NCI-H2196 treated with DMSO at 0.1 percent for 48 hours (cell line): Measurements from ENCODE around the gene CRTC3.
"Not testable (repeated sequence)": the region's sequence is repeated elsewhere in the genome, so short reads cannot be mapped to it uniquely, and the experiment has no call there.

Experiments
- DNase-seq: peaks from one replicate; lab custom pipeline; 2025; ENCODE audit not compliant: unreplicated experiment; lab: John Stamatoyannopoulos, UW

Gene CRTC3

GRCh38 chr15:90667073-90667754 lies 137.5 kb downstream of the CRTC3 start:
- DNase-seq: no peak

GRCh38 chr15:90667755-90668345 lies 138.1 kb downstream of the CRTC3 start:
- DNase-seq: not testable (repeated sequence)

- DNase-seq: not testable (repeated sequence)
These were observed 140.9 kb downstream of the CRTC3 start for GRCh38 chr15:90670631-90671030.

- DNase-seq: no peak
These were observed 141.5 kb downstream of the CRTC3 start for GRCh38 chr15:90671216-90671615.

DNA sequence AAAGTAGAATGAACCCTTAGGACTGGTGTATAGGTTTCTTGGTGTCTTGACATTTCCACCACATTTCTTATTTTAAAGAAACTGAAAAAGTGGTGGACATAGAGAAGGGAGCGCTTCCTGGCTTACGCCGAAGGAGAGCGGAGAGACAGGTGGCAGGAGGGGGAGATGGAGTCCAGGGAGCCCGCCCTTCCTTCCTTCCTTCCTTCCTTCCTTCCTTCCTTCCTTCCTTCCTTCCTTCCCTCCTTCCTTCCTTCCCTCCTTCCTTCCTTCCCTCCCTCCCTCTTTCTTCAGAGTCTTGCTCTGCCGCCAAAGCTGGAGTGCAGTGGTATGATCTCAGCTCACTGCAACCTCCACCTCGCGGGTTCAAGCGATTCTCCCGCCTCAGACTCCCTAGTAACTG lies 143.6 kb downstream of the CRTC3 start:
- DNase-seq: not testable (repeated sequence)

DNA sequence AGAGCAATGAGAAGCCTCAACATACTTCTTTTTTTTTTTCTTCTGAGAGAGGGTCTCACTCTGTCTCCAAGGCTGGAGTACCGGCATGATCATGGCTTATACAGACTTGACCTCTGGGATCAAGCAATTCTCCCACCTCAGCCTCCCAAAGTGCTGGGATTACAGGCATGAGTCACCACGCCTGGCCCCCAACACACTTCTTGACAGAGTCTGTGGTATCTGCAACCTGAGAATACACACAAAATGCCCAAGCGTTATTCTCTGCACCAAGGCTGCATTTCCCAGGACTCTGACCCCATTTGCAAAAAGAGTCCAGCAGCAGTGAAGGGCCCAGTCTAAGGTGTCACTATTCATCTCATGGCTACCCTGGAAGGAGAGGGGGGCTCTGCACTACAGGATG lies 144.8 kb downstream of the CRTC3 start:
- DNase-seq: no peak

DNA sequence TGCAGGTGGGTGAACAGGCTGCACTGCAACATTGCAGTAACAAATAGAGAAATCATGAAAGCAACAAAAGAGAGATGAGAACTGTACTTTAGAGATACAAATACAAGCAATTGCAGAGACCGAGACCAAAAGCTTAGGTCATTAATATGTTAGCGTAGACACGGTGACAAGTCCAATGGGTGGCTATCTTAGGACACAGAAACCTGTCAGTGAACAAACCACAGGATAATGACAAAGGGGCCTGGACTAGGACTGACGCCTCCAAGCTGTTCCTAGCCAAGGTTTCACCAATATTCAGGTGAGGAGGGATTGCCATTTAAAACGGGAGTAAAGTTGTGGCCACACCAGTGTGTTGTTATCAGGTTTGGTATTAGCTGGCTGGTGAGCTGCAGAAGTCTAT lies 145.7 kb downstream of the CRTC3 start:
- no peak for DNase-seq

- no peak for DNase-seq
These were observed 148.4 kb downstream of the CRTC3 start for GRCh38 chr15:90677807-90678790.

GRCh38 chr15:90679959-90680358 lies 150.2 kb downstream of the CRTC3 start:
- DNase-seq: no peak

DNA sequence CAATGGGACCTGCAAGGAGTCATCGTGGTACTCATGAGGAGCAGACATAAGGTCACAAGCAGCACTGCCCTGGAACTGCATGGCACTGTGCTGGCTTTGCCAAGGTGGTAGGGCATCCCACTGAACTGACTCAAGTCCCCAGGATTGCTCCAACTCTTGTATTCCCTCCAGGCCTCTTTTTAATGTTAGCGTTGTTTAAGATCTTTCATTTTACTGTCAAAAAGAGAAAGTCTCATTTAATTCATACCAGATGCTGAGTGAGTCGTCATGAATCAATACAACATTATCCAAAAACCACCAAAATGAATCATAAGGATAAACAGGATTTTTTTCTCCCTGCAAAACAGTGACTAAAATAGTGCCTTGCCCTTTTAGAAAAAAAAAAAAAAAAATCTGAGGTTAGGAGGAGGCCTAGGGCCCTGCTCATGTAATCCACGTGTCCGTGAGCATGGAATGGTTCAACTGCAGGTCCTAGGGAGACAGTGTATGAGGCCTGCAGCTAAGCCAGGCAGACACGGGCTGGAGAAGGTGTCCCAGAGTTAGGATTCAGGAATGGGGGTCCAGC lies 150.7 kb downstream of the CRTC3 start:
- no peak for DNase-seq

GRCh38 chr15:90681056-90681455 lies 151.3 kb downstream of the CRTC3 start:
- DNase-seq: no peak

GRCh38 chr15:90681480-90681879 lies 151.8 kb downstream of the CRTC3 start:
- no peak for DNase-seq

GRCh38 chr15:90683371-90683770 lies 153.6 kb downstream of the CRTC3 start:
- no peak for DNase-seq

DNA sequence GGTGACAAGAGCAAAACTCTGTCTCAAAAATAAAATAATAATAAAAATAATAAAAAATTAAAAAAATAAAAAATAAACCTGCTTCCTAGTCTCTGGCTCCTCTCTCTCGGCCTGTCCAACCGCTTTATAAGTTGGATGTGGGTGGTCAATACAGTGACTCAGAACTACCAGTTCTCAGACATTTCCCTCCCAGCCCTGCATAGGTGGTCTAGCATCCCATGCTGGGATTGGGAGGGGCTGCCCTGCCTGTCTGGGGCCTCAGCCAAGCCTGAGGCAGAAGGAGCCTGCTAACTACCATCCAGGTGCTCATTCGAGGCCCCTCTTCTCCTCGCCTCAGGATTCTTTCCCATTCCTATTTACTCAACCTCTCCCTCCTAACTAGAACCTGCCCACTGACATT lies 154.2 kb downstream of the CRTC3 start:
- DNase-seq: no peak

DNA sequence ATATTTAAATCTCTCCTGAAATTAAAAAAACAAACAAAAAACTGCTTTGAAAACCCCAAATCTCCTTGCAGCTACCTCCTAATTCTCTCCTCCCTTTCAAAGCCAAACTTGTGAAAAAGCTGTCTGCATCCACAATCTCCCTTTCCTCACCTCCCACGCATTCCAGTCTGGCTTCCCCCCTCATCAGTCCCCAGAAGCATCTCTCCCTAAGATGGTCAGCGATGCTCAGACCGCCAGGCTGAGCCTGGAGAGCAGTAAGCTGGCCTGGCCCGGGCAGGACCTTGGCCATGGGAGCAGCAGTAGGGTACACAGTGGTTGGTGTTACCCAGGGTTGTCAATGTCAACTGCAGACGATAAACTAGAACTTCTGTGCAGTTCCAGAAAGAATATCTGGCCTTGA lies 154.6 kb downstream of the CRTC3 start:
- no peak for DNase-seq

DNA sequence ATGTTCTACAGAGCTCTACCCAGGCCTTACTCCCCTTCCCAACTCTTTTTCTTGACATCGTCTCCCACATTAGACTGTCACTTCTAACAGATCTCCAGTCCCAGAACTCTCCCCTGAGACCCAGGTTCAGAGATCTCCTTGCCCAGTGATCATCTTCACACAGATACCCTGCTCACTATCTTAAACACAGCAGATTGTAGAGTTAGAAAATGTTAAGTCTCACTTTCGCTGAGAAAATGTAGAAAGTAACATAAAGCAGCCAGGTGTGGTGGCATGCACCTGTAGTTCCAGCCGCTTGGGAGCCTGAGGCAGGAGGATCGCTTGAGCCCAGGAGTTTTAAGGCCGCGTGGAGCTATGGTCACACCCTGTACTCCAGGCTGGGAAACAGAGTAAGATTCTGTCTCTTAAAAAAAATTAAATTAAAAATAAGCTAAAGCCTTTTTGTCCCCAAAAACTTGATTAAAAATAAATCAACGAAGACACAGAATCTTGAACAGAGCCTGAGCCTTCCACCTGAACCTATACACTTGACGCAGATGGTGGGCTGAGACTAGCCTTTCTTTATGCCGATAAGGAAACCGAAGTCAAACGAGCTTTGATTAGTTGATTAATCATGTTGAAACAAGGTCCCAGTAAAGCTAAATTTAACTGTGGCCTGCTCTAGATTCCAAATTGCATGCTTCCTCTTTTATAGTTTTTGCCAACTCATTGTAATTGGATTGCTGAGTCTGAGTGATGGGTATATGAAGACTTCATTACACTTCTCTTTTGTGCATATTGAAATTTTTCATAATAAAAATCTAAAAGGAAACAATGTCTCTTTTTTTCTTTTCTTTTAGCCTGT lies 156.1 kb downstream of the CRTC3 start:
- DNase-seq: no peak

GRCh38 chr15:90686435-90687218 lies 156.9 kb downstream of the CRTC3 start:
- no peak for DNase-seq

GRCh38 chr15:90689326-90689961 lies 159.7 kb downstream of the CRTC3 start:
- not testable (repeated sequence) for DNase-seq

DNA sequence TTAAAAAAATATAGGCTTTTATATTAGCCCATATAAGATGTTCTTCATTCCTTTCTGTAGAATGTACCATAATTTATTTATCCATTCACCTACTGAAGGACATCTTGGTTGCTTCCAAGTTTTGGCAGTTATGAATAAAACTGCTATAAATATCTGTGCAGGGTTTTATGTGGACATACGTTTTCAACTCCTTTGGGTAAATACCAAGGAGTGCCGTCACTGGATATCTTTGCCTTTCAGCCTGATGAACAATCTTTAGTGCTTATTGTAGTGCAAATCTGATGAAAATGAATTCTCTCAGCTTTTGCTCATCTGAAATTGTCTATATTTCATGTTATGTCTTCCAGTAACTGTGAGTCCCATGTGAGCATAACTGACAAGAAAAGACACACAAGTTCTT lies 160.9 kb downstream of the CRTC3 start:
- no peak for DNase-seq
